Activated naive CD8-positive, alpha-beta T cell treated with anti-CD3 and anti-CD28 coated beads, Interleukin-2, amount 10 ng/mL, durations not matched to agents 7 days and 5 days (primary cell): Measurements from ENCODE around the gene MEST. TPM values are rescaled to one million over a fixed set of nuclear protein-coding genes. Genes with fewer than 3 reads are reported as not detected.

Experiments
- microRNA-seq: library from miRNA; unstranded; fragments of <30 nt; microRNA quantifications from one replicate; pipeline ENCODE4 v1.2.0, GENCODE V29; 2022
- total RNA-seq, 2 experiments: library from RNA; stranded (reverse); gene quantifications; one replicate each; pipeline ENCODE4 v1.2.3, GENCODE V29; 2021

Gene MEST
- total RNA-seq, 2 experiments from 2014 or later = 8.7 to 11.6 TPM

Small RNAs within 50 kb of the gene (microRNA-seq; reads per million reads assigned to microRNA genes)
- 1,213 reads per million, percentile 80 among the genes with 10 or more reads in this experiment for gene MIR335

Other genes starting within 250 kb of the MEST start
- not detected for gene CPA2, start 225.2 kb upstream of the MEST start, total RNA-seq
- gene CPA4, start 198.9 kb upstream of the MEST start, total RNA-seq = not detected
- gene CPA5, start 147.3 kb upstream of the MEST start, total RNA-seq = 1 to 10 TPM; 8.7 to 9.4 TPM
- gene CPA1, start 111.6 kb upstream of the MEST start, total RNA-seq = not detected
- 10 to 100 TPM; 27.1 to 28.7 TPM for gene CEP41, start 51.1 kb upstream of the MEST start, total RNA-seq
- 10 to 100 TPM; 14.5 to 15.1 TPM for gene COPG2, start 176.7 kb downstream of the MEST start, total RNA-seq
- gene TSGA13, start 194.5 kb downstream of the MEST start, total RNA-seq = not detected
- not detected for gene KLF14, start 242.1 kb downstream of the MEST start, total RNA-seq